C4-2B (cell line): Measurements from ENCODE around the gene ABCB7.
A peak's percentile ranks its signal among the peaks of the same experiment; 100 is the strongest.
"Not testable (repeated sequence)": the region's sequence is repeated elsewhere in the genome, so short reads cannot be mapped to it uniquely, and the experiment has no call there.

Experiments used
- H3K27ac ChIP-seq: fragments of 450-650 bp; 2 replicates; pipeline ENCODE4 v1.5.1; 2017
- CTCF ChIP-seq: fragments of 450-650 bp; conservative IDR thresholded peaks from 2 replicates; pipeline ENCODE4 v1.5.1; 2017; ENCODE audit warnings: mild to moderate bottlenecking
- ZFX ChIP-seq: fragments of 450-650 bp; IDR thresholded peaks from 2 replicates; pipeline ENCODE4 v1.6.1; 2017

ABCB7 gene

DNA sequence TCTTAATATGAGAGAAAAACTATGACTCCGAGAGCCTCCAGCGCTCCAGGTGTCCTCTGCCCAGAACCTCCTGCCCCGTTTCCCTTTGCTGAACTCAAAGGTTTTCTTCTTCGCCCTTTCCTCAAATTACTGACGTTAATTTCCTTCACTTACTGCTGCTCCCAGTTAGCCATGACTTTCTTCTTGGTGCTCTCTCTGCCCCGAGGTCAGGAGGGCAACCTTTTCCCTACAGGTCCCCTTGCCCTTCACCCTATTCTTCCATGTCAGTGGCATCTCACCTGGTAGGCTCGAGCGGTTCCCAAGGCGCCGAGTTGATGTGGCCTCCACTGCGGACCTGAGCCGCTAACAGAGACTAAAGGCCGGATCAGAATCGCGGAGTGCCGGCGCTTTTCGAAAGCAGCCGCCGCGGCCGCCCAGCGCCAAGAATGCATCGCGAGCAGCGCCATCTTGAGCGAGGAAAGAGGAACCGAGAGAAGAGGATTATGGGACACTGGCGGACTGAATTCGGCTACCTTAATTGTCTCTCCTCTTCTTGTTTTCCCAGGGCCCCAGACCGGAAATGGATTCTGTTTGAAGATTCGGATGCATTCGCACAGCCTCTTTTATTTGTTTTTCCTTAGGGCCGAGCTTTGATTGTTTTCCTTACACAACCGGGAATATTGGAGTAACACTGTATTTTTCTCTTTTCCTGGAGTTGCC is at the start of gene ABCB7:
Gene ABCB7, minus strand, starts transcription at position 457 of the 699 bp plus-strand sequence. Its CDS starts 11 bp downstream, at position 446.
- no peak for TF ChIP-seq CTCF
- no peak for TF ChIP-seq ZFX
- H3K27ac ChIP-seq, result peak within 1 kb of the TSS; percentile 78

DNA sequence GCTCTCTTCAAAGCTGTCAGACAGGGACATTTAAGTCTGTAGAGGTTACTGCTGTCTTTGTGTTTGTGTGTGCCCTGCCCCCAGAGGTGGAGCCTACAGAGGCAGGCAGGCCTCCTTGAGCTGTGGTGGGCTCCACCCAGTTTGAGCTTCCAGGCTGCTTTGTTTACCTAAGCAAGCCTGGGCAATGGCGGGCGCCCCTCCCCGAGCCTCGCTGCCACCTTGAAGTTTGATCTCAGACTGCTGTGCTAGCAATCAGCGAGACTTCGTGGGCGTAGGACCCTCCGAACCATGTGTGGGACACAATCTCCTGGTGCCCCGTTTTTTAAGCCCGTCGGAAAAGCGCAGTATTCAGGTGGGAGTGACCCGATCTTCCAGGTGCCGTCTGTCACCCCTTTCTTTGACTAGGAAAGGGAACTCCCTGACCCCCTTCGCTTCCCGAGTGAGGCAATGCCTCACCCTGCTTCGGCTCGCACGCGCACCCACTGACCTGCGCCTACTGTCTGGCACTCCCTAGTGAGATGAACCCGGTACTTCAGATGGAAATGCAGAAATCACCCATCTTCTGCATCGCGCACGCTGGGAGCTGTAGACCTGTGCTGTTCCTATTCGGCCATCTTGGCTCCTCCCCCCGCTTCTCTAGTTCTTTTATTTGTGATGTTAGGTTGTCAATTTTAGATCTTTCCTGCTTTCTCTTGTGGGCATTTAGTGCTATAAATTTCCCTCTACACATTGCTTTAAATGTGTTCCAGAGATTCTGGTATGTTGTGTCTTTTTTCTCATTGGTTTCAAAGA is 32.5 kb upstream of the ABCB7 start:
- H3K27ac ChIP-seq, result not testable (repeated sequence)

DNA sequence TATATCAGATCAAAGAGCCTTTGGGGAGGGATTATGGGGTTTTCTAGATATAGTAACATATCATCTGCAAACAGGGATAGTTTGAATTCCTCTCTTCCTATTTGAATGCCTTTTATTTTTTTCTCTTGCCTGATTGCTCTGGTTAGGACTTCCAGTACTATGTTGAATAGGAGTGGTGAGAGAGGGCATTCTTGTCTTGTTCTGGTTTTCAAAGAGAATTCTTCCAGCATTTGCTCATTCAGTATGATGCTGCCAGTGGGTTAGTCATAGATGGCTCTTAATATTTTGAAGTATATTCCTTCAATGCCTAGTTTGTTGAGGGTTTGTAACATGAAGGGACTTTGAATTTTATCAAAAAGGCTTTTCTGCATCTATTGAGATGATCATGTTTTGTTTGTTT is 25.6 kb upstream of the ABCB7 start:
- TF ChIP-seq ZFX (no peak), CTCF (no peak)
- H3K27ac ChIP-seq, result no peak overlapping the region

DNA sequence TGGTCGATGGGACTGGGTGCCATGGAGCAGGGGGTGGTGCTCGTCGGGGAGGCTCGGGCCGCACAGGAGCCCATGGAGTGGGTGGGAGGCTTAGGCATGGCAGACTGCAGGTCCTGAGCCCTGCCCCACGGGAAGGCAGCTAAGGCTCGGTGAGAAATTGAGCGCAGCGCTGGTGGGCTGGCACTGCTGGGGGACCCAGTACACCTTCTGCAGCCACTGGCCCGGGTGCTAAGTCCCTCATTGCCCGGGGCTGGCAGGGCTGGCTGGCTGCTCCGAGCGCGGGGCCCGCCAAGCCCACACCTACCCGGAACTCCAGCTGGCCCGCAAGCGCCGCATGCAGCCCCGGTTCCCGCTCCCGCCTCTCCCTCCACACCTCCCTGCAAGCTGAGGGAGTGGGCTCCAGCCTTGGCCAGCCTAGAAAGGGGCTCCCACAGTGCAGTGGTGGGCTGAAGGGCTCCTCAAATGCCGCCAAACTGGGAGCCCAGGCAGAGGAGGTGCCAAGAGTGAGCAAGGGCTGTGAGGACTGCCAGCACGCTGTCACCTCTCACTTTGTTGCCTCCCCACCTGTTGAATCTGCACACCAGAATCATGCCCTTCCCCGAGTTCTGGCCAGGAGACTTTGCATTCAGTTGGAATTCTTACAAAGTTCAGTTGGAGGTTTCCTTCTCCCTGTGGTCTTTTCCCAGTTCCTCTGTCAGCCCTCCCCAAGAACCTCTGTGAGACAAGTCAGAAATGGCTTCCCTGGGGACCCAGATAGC is 23.6 kb upstream of the ABCB7 start:
- H3K27ac ChIP-seq, result not testable (repeated sequence)

DNA sequence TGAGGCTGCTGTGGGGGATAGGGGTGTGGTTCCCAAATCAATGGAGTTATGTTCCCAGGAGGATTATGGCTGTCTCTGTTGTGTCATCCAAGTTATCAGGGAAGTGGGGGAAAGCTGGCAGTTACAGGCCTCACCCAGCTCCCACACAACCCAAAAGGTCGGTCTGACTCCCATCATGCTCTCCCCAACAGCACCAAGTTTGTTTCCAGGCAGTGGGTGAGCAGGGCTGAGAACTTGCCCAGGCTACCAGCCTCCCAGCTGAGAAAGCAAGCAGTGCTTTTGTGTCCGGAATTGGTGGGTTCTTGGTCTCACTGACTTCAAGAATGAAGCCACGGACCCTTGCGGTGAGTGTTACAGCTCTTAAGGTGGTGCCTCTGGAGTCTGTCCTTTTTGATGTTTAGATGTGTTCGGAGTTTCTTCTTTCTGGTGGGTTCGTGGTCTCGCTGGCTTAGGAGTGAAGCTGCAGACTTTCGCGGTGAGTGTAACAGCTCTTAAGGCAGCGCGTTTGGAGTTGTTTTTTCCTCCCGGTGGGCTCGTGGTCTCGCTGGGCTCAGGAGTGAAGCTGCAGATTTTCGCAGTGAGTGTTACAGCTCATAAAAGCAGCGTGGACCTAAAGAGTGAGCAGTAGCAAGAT is 16.3 kb upstream of the ABCB7 start:
- H3K27ac ChIP-seq, result not testable (repeated sequence)

DNA sequence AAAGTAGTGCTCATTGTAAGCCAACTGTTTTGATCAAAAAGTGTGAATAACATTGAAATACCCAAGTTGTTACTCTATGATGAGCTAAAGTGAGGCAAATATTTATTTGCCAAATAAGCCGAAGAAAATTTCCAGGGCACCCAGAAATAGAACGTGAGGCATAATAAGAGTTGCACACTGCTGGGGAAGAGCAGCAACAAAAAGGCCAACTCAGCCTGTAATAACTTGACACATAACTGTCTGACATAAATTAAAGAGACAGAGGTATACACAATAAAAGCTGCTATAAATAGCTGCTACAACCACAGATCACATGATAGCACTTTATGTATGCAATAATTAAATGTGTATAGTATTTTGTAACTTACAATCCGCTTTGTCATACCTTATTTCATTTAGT is 2.0 kb upstream of the ABCB7 start:
- H3K27ac ChIP-seq, result no peak overlapping the region
- TF ChIP-seq ZFX (no peak), CTCF (no peak)

DNA sequence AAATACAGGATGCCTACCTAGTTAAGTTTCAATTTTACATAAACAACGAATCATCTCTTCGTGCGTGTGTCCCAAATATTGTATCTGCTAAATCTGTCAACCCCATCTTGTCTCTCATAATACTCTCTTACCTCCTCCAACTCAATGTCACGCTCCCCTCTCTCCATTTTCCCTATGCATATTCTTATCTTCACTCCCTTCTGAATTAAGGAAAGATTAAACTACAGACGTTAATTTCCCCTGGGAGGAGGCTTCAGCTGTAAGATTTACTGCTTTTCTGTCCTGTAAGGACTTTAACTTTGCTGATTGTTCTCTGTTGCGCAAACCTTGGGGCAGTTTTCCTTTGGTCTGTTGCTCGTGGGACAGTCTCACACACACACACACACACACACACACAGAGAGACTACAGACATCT is 455 bp upstream of the ABCB7 start:
- no peak for TF ChIP-seq CTCF
- no peak for TF ChIP-seq ZFX
- no peak overlapping the region for H3K27ac ChIP-seq

- H3K27ac ChIP-seq, result peak overlapping the region; percentile 78
- no peak for TF ChIP-seq CTCF
- TF ChIP-seq ZFX, result no peak
Observed at GRCh38 chrX:75155447-75155826, 646 bp downstream of the ABCB7 start.
